ENCODE measurements around the gene PPM1J. TPM values are rescaled to one million over a fixed set of nuclear protein-coding genes. Genes with fewer than 3 reads are reported as not detected.

Gene PPM1J, protein sequence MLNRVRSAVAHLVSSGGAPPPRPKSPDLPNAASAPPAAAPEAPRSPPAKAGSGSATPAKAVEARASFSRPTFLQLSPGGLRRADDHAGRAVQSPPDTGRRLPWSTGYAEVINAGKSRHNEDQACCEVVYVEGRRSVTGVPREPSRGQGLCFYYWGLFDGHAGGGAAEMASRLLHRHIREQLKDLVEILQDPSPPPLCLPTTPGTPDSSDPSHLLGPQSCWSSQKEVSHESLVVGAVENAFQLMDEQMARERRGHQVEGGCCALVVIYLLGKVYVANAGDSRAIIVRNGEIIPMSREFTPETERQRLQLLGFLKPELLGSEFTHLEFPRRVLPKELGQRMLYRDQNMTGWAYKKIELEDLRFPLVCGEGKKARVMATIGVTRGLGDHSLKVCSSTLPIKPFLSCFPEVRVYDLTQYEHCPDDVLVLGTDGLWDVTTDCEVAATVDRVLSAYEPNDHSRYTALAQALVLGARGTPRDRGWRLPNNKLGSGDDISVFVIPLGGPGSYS
- total RNA-seq (1 to 10 TPM in 5 of 7 donors, under 1 TPM in 2; 0.51 to 1.8 (median 1.3) TPM), polyA plus RNA-seq (1 to 10 TPM; 1.3 to 1.9 (median 1.5) TPM)
- long read RNA-seq, donor 1: 0 reads
- long read RNA-seq, donor 2: 0 reads

DNA sequence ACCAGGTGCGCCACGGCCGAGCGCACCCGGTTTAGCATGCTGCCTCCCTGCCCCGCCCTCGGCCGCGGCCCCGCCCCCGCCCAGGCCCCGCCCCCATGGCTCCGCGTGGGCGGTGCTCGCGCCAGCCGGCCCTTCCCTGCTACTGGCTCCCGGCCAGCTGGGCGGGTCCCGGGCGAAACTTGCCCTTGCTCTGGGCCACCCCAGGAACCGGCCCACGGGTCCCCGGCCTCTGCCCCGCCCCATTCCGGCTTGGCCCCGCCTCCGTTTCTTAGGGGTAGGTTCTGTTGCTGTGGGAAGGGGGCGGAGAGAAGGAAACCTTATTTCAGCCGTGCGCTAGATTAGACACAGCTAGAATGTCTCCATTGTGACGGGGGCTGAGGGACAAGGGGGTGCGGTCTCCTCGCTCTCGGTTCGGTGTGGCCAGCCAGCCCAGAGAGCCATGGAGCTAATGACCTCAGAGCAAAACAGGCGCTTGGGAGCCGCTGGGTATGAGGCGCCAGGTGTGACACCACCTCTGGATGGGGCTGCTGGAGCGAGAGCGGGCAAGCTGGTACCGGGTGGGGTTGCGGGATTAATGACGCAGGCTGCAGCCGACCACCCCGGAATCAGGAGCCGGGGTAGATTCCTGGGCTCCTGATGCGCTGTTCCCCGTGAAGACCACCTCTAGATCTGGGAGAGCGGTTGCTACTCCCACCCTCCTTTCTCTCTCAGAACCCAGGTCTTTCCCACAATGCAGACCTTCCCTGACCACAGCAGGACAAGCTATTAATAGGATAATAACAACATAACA, at the start of gene PPM1J:
PPM1J (minus strand) TSS at position 69 of the 790 bp plus-strand sequence; CDS start at position 38, 31 bp downstream.
- peaks cover 13 to 54% (median 37%) of the 10 kb centered on the region in 6 donors for H3K4me1 ChIP-seq
- no peaks in the 10 kb centered on the region for H3K9me3 ChIP-seq
- peak in 1 of 3 donors; percentile 39 for TF ChIP-seq POLR2A (IDR thresholded peaks at IDR 0.05)
- TF ChIP-seq POLR2AphosphoS5 (IDR thresholded peaks at IDR 0.05): peak; percentile 71 to 90 (median 78)
- TF ChIP-seq, protein P1, sequence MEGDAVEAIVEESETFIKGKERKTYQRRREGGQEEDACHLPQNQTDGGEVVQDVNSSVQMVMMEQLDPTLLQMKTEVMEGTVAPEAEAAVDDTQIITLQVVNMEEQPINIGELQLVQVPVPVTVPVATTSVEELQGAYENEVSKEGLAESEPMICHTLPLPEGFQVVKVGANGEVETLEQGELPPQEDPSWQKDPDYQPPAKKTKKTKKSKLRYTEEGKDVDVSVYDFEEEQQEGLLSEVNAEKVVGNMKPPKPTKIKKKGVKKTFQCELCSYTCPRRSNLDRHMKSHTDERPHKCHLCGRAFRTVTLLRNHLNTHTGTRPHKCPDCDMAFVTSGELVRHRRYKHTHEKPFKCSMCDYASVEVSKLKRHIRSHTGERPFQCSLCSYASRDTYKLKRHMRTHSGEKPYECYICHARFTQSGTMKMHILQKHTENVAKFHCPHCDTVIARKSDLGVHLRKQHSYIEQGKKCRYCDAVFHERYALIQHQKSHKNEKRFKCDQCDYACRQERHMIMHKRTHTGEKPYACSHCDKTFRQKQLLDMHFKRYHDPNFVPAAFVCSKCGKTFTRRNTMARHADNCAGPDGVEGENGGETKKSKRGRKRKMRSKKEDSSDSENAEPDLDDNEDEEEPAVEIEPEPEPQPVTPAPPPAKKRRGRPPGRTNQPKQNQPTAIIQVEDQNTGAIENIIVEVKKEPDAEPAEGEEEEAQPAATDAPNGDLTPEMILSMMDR (IDR thresholded peaks at IDR 0.05 in 8 of 11, conservative IDR thresholded peaks at IDR 0.05 in 3 of 11): peak in 4 of 11 experiments; percentile 4 to 22 (median 16)
- peak within 1 kb of the TSS; percentile 42 to 76 (median 61) for H3K4me3 ChIP-seq
- DNase-seq: peak; percentile 100
- H3K27ac ChIP-seq: peak within 1 kb of the TSS; percentile 5 to 78 (median 72)
- intact Hi-C loops (cut with DNase I; ENCODE audit: low total_unique reads): loop anchor here (5.0 kb wide), 1 partner anchor 87 kb away; no protein-coding TSS in a partner anchor
- no peaks in the 10 kb centered on the region for H3K36me3 ChIP-seq
- peaks cover 0 to 30% (median 0%) of the 10 kb centered on the region in 7 donors for H3K27me3 ChIP-seq (replicated peaks in 1 of 7)
- WGBS, 5 donors: 0 to 1% (median 0%) methylated on average over 29 to 51 of the region's 51 CpGs

DNA sequence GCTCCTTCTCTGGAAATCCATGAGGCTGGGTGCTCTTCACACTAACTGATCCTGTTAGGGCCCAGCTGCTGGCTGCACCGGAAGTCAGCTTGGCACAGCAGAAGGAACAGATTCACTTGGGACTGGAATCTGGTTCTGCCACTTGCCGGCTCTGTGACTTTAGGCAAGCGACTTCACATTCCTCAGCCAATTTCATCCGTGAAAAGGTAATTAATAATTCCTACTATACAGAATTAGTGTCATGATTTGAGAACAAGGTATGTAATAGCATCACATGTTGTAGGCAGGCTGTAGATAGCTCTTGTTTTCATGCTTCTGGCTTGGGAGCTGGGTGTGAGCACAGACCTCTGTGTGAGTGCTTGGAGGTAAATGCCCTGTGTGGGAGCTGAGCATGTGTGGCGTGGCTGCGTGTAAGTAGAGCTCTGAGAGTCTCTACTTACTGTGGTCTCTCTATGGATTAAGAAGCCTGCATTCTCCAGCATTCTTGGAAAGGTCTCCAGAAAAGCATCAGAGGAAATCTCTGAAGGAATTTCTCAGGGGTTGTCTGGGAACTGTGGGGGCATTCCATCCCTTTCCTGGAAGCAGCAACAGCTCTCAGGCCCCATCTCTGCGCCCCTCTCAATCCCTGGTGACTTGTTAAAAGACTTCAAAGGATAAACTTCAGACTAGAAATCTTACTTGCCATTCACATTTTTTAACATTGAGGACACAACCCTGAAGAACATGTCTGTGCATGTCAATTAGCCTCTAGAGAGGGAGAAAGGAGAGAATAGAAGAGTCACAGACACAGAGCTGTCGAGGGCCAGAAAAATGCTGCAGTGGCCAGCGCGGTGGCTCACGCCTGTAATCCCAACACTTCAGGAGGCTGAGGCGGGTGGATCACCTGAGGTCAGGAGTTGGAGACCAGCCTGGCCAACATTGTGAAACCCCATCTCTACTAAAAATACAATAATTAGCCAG, 47.7 kb upstream of the PPM1J start:
- Histone ChIP-seq H3K9me3 (no peaks in the 10 kb centered on the region), H3K36me3 (no peaks in the 10 kb centered on the region), H3K4me3 (no peak overlapping the region), H3K27me3 (replicated peaks in 1 of 7) (peaks cover 0 to 14% (median 0%) of the 10 kb centered on the region in 7 donors), H3K4me1 (no peaks in the 10 kb centered on the region), H3K27ac (no peak overlapping the region)
- 73 to 83% (median 77%) methylated on average over 12 of the region's 12 CpGs for WGBS, 5 donors
- DNase-seq: no peak
- intact Hi-C loops (cut with DNase I; ENCODE audit: low total_unique reads): no loop called here
- no peak for TF ChIP-seq POLR2A (IDR thresholded peaks at IDR 0.05)
- TF ChIP-seq, protein P1 (IDR thresholded peaks at IDR 0.05 in 8 of 11, conservative IDR thresholded peaks at IDR 0.05 in 3 of 11): no peak
- no peak for TF ChIP-seq POLR2AphosphoS5 (IDR thresholded peaks at IDR 0.05)

DNA sequence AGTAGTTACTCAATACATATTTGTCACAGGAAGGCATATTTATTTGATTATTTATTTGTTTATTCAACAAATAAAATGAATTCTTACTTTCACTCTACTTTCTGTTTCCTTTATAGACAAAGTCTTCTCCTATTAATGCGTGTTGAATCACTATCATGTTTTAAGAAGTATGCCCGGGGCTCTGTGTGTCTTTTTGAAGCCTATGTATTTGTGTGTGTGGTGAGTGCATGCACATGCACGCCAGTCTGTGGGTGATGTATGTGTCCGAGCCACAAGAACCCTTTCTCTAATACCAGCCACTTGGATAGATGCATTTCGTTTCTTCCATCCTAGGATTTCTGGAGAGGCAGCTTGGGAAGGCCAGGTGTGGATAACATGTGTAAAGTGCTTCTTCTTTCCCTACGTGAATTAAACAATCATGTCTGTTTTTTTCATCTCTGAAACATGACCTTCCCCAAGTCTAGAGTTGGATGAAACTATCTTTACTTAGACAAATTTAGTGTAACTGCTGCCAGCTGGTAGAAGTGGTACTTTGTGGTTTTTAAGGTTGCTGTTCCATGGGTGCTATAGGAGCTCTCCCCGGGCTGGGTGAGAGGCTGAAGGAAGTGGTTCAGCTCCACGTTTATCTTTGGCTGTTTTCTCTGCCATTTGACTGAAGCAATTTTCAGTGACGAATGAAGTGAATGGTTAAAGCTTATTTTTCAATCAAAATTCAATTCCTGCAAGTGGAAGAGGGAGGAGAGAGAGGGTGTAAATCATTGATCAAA, 46.8 kb upstream of the PPM1J start:
- intact Hi-C loops (cut with DNase I; ENCODE audit: low total_unique reads): no loop called here
- WGBS, 5 donors: 55 to 65% (median 61%) methylated on average over 9 of the region's 9 CpGs
- no peaks in the 10 kb centered on the region for H3K4me1 ChIP-seq
- H3K36me3 ChIP-seq: no peaks in the 10 kb centered on the region
- no peak for TF ChIP-seq POLR2A (IDR thresholded peaks at IDR 0.05)
- TF ChIP-seq, protein P1 (IDR thresholded peaks at IDR 0.05 in 8 of 11, conservative IDR thresholded peaks at IDR 0.05 in 3 of 11): no peak
- no peak for TF ChIP-seq POLR2AphosphoS5 (IDR thresholded peaks at IDR 0.05)
- H3K9me3 ChIP-seq: no peaks in the 10 kb centered on the region
- no peak overlapping the region for H3K4me3 ChIP-seq
- peaks cover 0 to 17% (median 0%) of the 10 kb centered on the region in 7 donors for H3K27me3 ChIP-seq (replicated peaks in 1 of 7)
- no peak overlapping the region for H3K27ac ChIP-seq
- no peak for DNase-seq

Data from spleen (tissue), 13 donors.